Thyroid gland (tissue), 4 donors: ENCODE results near the gene C20orf141. TPM values are rescaled to one million over a fixed set of nuclear protein-coding genes. Genes with fewer than 3 reads are reported as not detected.
A peak's percentile ranks its signal among the peaks of the same experiment; 100 is the strongest.

ENCODE experiments used
- DNase-seq, 2 donors: peaks; one replicate each; pipeline ENCODE4 v3.0.0-alpha.2; 2019
- H3K27ac ChIP-seq, 3 donors: fragments of 200-600 bp; sonication (generic); 1 replicate in 2 of 3; 2 replicates in 1 of 3; pipeline ENCODE4 v1.5.1; 2016 to 2019; ENCODE audit warnings: mild to moderate bottlenecking in 1 of 3, moderate library complexity in 1 of 3
- H3K27me3 ChIP-seq: fragments of 200-600 bp; sonication (generic); one replicate; pipeline ENCODE4 v1.5.1; 2019
- H3K36me3 ChIP-seq, 2 donors: fragments of 200-600 bp; sonication (generic); one replicate each; pipeline ENCODE4 v1.5.1; 2016 to 2019
- H3K4me1 ChIP-seq, 2 donors: fragments of 200-600 bp; sonication (generic); one replicate each; pipeline ENCODE4 v1.5.1; 2017 to 2019
- H3K4me3 ChIP-seq, 3 donors: fragments of 200-600 bp; sonication (generic); replicated peaks in 1 of 3; 1 replicate in 2 of 3; 2 replicates in 1 of 3; pipeline ENCODE4 v1.5.1; 2016; ENCODE audit warnings: mild to moderate bottlenecking in 1 of 3
- H3K9me3 ChIP-seq: fragments of 200-600 bp; sonication (generic); one replicate; pipeline ENCODE4 v1.5.1; 2017
- POLR2A ChIP-seq, 2 donors: fragments of 450-650 bp; IDR thresholded peaks; one replicate each; pipeline ENCODE4 v1.6.1; 2017; ENCODE audit warnings: antibody characterized with exemption in 2 of 2, mild to moderate bottlenecking in 2 of 2, moderate library complexity in 1 of 2
- WGBS, 2 donors: methylation state at CpG; one replicate each; pipeline ENCODE4 v1.1.5; 2017; 5-methylcytosine and 5-hydroxymethylcytosine counted together
- intact Hi-C: fragments of 100-400 bp; cut with DNase I; formaldehyde crosslinking; loops from one replicate; pipeline ENCODE4 v1.15.1; 2023
- total RNA-seq, 4 donors: library from RNA; depleted of rRNA; stranded (reverse); fragments of >200 nt; gene quantifications; one replicate each; pipeline ENCODE4 v1.2.3, GENCODE V29; 2016
- TF ChIP-seq, protein P1 (sequence below), 6 experiments: fragments of 200-600 bp in 3 of 6; fragments of 450-650 bp in 3 of 6; sonication (generic) in 3 of 6; IDR thresholded peaks; one replicate each; pipeline ENCODE4 v1.5.1; 2016 to 2019; ENCODE audit warnings: antibody characterized with exemption in 6 of 6, mild to moderate bottlenecking in 2 of 6, inconsistent platforms in 1 of 6, moderate library complexity in 1 of 6

Gene C20orf141
- total RNA-seq, 4 donors from 2014 or later = not detected

DNA sequence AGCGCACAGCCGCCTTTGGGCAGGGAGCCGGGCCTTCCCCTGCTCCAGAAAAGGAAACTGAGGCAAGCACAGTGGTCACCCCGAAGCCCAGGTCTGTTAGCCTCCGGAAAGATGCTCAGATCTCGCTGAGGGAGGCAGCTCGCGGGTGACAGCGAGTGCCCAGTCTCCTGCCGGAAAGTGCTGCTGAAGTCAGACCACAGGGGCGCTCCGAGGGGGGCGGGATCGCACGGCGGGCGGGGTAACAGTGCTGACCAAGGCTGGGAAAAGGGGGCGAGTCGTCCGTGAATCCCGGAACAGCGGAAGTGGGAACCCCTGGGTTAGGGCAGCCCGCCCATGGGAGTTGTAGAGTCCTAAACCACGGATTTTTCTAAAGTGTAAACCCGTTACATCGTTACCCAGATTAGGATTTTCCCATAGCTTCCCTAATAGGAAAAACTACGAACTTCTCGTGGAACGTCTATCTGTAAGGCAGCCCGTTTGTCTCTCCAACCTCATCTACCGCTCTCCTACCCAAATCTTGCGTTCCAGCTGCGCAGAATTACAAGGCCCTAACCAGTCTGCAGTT is 26.3 kb downstream of the C20orf141 start:
- intact Hi-C loops = loop anchor here (5.0 to 10.0 kb wide), 2 partner anchors 86 to 149 kb away; partner anchors contain the start of gene EBF4
- peak overlapping the region in 2 of 3 donors; percentile 88 to 92 for H3K27ac ChIP-seq
- no peaks in the 10 kb centered on the region for H3K27me3 ChIP-seq
- TF ChIP-seq, protein P1, sequence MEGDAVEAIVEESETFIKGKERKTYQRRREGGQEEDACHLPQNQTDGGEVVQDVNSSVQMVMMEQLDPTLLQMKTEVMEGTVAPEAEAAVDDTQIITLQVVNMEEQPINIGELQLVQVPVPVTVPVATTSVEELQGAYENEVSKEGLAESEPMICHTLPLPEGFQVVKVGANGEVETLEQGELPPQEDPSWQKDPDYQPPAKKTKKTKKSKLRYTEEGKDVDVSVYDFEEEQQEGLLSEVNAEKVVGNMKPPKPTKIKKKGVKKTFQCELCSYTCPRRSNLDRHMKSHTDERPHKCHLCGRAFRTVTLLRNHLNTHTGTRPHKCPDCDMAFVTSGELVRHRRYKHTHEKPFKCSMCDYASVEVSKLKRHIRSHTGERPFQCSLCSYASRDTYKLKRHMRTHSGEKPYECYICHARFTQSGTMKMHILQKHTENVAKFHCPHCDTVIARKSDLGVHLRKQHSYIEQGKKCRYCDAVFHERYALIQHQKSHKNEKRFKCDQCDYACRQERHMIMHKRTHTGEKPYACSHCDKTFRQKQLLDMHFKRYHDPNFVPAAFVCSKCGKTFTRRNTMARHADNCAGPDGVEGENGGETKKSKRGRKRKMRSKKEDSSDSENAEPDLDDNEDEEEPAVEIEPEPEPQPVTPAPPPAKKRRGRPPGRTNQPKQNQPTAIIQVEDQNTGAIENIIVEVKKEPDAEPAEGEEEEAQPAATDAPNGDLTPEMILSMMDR (IDR thresholded peaks at IDR 0.05) = no peak
- no peak for TF ChIP-seq POLR2A (IDR thresholded peaks at IDR 0.05)
- H3K4me1 ChIP-seq = peaks cover 17 to 25% of the 10 kb centered on the region in 2 donors
- H3K9me3 ChIP-seq = no peaks in the 10 kb centered on the region
- peak overlapping the region; percentile 73 to 99 (median 75) for H3K4me3 ChIP-seq
- H3K36me3 ChIP-seq = peaks cover 0 to 8% of the 10 kb centered on the region in 2 donors
- DNase-seq = peak; percentile 41 to 59
- 9 to 14% methylated on average over 18 to 24 of the region's 33 CpGs for WGBS, 2 donors

DNA sequence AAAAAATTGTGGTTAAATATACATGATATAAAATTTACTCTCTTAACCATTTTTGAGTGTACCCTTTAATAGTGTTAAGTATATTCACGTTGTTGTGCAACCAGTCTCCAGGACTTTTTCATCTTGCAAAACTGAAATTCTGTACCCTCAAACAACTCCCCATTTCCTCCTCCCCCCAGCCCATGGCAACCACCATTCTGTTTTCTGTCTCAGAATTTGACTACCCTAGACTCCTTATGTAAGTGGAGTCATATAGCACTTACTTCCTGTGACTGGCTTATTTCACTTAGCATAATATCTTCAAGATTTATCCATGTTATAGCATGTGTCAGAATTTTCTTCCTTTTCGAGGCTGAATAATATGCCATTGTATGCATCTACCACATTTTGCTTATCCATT is 30.8 kb downstream of the C20orf141 start:
- Histone ChIP-seq H3K27ac (no peak overlapping the region), H3K4me3 (no peak overlapping the region), H3K36me3 (no peaks in the 10 kb centered on the region), H3K27me3 (no peaks in the 10 kb centered on the region), H3K9me3 (no peaks in the 10 kb centered on the region), H3K4me1 (peaks cover 9 to 11% of the 10 kb centered on the region in 2 donors)
- 86 to 92% methylated on average over 2 of the region's 2 CpGs for WGBS, 2 donors
- intact Hi-C loops = loop anchor here (10.0 kb wide), 1 partner anchor 91 kb away; no protein-coding TSS in a partner anchor
- TF ChIP-seq POLR2A (IDR thresholded peaks at IDR 0.05) = no peak
- TF ChIP-seq, protein P1 (IDR thresholded peaks at IDR 0.05) = no peak
- no peak for DNase-seq

DNA sequence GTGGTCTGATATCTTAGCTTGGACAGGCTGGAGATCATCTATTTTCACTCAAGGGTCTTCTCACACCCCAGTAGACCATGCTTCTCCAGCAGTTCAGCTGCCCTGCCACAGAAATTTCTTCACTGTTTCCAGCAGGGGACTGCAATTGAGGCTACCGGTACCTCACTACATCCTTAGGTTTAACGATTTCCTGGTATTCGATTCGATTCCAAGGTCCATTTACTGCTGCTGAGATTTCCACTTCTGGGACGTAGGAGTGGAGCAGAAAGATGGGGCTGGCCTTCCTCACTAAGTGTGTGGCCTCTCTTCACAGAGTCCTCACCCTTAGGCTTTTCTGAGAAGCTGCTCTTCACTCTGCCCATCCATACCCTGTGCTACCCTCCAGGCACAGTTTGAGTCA is 31.9 kb downstream of the C20orf141 start:
- Histone ChIP-seq H3K9me3 (no peaks in the 10 kb centered on the region), H3K27me3 (no peaks in the 10 kb centered on the region), H3K4me3 (no peak overlapping the region), H3K4me1 (peaks cover 4 to 6% of the 10 kb centered on the region in 2 donors), H3K27ac (no peak overlapping the region), H3K36me3 (no peaks in the 10 kb centered on the region)
- no peak for DNase-seq
- TF ChIP-seq, protein P1 (IDR thresholded peaks at IDR 0.05) = no peak
- TF ChIP-seq POLR2A (IDR thresholded peaks at IDR 0.05) = no peak
- intact Hi-C loops = loop anchor here (10.0 kb wide), 1 partner anchor 92 kb away; no protein-coding TSS in a partner anchor
- 82% methylated on average over 5 of the region's 5 CpGs for WGBS, 2 donors

DNA sequence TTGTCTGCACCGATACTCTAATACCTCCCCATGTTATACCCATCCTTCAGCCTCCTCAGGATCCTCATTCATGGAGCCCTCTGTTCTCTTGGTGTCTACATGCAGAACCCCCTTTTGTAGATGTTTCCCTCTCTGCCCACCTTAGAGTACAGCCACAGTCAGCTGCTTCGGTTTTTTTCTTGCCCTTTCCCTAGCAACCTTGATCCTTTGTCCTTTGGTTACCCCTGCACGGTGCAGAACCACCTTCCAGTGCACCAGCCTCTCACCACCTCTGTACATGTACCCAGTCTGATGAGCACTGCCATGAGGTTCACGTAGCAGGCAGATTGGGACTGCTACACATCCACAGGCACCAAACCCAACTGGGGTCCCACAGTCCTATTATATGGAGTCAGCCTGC is 33.0 kb downstream of the C20orf141 start:
- Histone ChIP-seq H3K4me1 (no peaks in the 10 kb centered on the region), H3K27me3 (no peaks in the 10 kb centered on the region), H3K27ac (no peak overlapping the region), H3K9me3 (no peaks in the 10 kb centered on the region), H3K36me3 (no peaks in the 10 kb centered on the region), H3K4me3 (no peak overlapping the region)
- DNase-seq = no peak
- WGBS, 2 donors = 94 to 97% methylated on average over 4 of the region's 4 CpGs
- intact Hi-C loops = loop anchor here (10.0 kb wide), 1 partner anchor 93 kb away; no protein-coding TSS in a partner anchor
- TF ChIP-seq, protein P1 (IDR thresholded peaks at IDR 0.05) = no peak
- TF ChIP-seq POLR2A (IDR thresholded peaks at IDR 0.05) = no peak

DNA sequence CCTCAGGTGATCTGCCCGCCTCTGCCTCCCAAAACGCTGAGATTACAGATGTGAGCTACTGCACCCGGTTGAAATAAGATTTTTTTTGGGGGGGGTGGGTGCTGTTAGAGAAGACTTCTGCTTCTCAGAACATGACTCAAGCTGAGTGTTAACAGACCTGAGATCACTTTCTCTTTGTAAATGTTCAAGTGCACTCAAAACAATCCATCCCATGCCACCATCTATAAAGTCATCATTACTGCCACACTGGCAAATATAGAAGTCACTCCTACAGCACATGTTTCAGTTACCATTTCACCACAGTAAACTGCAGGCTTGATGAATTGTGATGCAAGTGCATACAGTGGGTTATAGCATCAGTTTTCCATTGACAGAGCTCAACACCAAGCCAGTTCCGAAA is 34.7 kb downstream of the C20orf141 start:
- intact Hi-C loops = loop anchor here (10.0 kb wide), 1 partner anchor 95 kb away; no protein-coding TSS in a partner anchor
- Histone ChIP-seq H3K27ac (no peak overlapping the region), H3K9me3 (no peaks in the 10 kb centered on the region), H3K27me3 (no peaks in the 10 kb centered on the region), H3K4me1 (no peaks in the 10 kb centered on the region), H3K4me3 (no peak overlapping the region), H3K36me3 (no peaks in the 10 kb centered on the region)
- no peak for DNase-seq
- TF ChIP-seq, protein P1 (IDR thresholded peaks at IDR 0.05) = no peak
- no peak for TF ChIP-seq POLR2A (IDR thresholded peaks at IDR 0.05)
- WGBS, 2 donors = 87 to 98% methylated on average over 4 of the region's 4 CpGs
